GM19467 (cell line): Measurements from ENCODE around the gene SIPA1L3.

Experiments used
- ATAC-seq: cut with Tn5 transposase; IDR thresholded peaks from one replicate; pipeline ENCODE4 v1.9.1; 2021; ENCODE audit warnings: mild to moderate bottlenecking, moderate library complexity; ENCODE audit not compliant: unreplicated experiment

Gene SIPA1L3

DNA sequence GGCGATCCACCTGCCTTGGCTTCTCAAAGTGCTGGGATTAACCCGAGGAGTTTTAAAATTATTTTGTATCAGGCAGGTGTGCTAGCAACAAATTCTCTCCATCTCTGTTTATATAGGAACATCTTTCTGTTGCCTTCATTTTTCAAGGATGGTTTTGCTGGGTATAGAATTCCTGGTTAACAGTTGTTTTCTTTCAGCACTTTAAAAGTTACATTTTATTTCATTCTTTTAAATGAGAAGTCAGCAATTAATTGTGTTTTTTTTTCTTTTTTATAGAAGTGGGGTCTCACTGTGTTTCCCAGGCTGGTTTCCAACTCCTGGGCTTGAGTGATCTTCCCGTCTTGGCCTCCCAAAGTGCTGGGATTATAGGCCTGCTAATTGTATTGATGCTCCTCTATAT is 273.1 kb downstream of the SIPA1L3 start:
- no peak for ATAC-seq

DNA sequence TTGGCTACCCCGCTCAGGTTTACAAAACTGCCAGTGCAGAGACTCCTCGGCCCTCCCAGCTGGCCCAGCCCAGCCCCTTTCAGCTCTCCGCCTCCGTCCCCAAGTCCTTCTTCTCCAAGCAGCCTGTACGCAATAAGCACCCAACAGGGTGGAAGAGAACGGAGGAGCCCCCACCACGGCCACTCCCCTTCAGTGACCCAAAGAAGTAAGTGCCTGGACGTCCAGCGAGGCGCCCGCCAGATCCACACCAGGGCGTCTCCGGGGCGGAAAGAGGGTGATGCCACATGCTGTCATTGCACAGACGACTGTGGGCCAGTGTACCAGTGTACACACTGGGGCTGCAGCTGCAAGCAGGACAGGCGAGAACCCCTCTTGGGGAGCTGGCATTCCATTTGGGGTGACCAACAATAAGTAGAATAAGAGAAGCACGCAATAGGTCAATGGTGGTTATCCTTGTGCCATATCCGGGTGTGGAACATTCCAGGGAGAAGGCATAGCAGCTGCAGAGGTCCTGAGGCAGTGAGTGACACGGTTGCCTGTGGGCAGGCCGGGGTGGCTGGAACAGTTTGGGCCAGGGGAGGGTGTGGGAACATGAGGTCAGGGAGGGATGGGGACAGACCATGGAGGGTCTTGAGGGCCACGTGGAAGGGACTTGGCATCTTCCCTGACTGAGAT is 275.7 kb downstream of the SIPA1L3 start:
- no peak for ATAC-seq

DNA sequence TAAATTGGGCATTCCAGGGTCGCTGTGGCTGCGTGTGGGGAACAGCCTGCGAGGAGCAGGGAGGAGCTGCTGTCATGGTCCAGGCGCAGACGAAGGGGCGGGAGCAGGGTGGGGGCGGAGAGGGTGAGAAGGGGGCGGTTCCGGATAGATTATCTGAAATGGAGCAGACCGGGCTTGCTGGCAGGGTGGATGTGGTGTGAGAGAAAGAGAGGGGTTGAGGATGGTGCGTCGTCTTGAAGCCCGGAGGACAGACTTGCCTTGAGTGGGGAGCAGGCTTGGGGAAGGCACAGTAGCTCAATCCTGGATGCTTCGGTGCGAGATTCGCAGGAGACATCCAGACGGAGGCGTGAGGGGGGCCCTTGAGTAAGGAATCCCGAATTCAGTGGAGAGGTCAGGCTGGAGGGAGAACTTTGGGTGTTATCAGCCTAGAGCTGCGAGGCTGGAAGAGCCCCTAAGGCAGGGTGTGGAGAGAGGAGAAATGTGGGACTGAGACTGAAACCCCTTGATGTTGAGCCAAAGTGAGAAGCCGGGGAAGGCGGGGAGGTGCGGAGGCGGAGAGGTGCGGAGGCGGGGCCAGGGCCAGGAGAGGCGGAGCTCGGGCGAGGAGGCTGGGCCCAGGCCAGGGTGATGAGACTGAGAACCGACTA is 276.4 kb downstream of the SIPA1L3 start:
- no peak for ATAC-seq

DNA sequence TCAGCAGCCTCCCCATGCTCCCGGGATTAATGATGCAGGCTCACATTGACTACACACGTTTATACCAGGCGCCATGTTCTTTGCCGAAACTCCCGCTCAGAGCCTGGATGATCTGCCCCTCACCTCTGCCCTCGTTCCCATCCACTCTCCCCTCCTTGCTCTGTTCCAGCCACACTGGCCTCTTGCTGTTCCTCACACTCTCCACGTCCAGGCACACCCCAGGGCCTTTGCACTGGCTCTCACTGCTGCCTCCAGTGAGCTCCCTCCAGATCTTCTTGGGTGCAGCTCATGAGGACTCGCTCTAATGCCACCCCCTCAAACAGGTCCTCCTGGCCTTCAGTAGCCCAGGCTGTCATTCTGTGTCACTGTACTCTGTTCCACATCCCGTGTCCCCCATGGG is 277.8 kb downstream of the SIPA1L3 start:
- no peak for ATAC-seq

DNA sequence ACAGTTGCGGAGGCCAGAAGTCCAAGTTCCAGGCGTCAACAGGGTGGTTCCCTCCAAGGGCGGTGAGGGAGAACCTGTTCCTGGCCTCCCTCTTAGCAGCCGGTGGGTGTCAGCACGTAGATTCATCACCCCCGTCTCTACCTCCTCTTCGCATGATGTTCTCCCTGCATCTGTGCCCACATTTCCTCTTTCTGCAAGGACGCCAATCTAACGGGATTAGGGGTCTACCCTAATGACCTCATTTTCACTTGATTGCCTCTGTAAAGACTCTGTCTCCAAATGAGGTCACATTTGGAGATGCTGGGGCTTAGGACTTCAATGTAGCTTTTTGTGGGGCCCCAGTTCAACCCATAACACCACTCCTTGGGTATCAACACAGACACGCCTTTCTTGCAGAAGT is 278.6 kb downstream of the SIPA1L3 start:
- no peak for ATAC-seq

DNA sequence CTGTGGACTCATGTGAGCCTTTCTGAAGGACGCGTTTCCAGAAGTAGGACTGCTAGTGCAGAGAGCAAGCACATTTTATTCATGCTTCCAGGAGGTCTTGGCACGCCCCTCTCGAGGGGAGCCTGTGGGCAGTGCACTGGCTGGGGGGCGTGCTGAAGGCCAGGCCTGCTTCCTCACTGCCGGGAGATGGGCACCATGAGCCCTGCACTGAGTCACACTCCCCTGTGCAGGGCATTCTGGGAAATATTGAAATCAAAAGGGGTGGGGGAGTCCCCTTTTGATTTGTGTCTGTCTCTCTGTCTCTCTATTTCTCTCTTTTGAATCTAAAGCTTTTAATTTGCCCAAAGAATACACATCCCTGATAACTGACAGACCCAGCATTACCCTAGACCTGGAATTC is 283.1 kb downstream of the SIPA1L3 start:
- ATAC-seq: no peak

DNA sequence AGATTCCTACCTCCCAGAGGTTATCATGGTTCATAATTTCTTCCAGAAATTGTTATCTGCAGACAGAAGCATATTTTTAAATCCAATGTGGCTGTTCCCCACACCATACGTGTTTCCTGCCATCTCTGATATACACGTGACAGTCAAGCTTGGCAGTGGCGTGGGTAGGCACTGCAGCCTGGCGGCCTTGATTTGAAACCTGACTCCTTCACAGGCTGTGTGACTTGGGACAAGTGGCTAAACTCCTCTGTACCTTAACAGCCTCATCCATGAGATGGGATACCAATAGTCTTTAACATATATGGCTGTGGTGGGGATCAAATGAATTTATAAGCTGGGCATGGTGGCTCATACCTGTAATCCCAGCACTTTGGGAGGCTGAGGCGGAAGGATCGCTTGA is 283.8 kb downstream of the SIPA1L3 start:
- no peak for ATAC-seq

DNA sequence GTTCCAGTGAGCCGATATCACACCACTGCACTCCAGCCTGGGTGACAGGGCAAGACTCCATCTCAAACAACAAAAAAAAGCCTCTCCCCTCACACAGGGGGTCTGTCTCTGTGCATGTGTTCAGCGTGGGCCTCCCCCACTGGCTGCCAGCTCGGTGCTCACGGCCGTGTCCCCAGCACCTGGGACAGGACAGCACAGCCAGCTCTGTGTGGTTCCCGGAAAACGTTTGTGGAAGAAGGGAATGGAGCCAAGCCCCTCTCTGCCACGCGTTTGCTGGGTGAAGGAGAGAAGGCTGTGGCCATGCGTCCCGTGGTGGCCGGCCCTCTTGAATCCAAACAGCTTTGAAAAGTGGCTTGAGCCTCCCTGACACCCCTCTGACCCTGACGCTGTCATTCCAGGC is 284.7 kb downstream of the SIPA1L3 start:
- ATAC-seq: no peak

DNA sequence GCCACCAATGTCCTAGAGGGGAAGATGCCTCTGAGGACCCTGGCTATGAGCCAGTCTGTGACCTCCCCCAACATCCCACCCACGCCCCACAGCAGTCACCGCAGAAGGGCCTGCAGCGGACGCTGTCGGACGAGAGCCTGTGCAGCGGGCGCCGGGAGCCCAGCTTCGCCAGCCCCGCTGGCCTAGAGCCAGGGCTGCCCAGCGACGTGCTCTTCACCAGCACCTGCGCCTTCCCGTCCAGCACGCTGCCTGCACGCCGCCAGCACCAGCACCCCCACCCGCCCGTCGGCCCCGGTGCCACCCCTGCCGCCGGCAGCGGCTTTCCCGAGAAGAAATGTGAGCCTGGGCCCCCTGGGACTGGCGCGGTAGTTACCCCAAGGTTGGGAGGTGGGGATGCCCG is 286.4 kb downstream of the SIPA1L3 start:
- no peak for ATAC-seq

DNA sequence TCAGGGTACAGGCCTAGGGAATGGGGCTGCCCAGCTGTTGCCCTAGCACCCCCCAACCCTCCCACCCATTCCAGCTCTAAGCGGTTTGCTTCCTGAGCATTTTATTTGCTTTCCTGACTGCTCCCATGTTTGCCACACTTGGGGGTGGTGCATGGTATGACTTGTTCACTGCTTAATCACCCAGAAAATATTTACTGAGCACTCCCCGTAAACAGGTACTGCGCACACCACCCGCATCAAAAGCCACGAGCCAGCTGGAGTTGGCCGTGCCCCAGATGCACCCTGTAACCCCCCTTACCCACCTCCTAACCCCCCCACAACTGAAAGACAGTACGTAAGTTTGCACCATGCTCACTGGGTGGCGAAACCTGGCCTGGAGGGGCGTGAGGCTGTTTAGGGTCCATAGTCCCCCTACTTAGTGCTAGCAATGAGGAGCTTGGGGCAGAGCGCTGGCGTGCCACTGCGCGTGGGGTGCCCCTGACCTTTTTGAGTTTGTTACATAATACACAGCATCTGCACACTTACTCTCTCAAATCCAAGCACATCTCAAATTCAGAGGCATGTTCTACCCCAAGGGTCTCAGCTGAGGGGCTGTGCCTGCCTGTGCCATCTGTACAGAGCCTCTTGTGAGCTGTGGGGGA is 287.2 kb downstream of the SIPA1L3 start:
- ATAC-seq: no peak

DNA sequence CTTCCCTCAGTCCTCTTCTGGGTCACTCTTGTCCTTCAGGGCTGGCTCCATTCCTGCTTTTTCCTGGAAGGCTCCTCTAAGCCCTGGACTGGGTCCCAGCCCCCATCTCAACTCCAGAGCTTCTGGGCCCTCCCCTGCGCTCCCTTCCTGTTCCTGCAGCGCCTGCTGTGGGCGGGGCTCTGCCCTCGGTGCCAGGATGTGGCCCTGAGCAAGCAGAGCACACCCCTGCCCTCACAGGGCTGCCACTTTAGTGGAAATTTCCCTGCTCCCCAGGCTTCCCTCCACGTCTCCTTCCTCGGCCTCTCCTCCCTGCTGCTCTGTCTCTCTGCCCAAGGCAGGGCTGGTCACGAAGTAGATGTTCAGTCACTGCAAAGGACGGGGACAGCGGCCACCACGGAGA is 288.2 kb downstream of the SIPA1L3 start:
- ATAC-seq: no peak

DNA sequence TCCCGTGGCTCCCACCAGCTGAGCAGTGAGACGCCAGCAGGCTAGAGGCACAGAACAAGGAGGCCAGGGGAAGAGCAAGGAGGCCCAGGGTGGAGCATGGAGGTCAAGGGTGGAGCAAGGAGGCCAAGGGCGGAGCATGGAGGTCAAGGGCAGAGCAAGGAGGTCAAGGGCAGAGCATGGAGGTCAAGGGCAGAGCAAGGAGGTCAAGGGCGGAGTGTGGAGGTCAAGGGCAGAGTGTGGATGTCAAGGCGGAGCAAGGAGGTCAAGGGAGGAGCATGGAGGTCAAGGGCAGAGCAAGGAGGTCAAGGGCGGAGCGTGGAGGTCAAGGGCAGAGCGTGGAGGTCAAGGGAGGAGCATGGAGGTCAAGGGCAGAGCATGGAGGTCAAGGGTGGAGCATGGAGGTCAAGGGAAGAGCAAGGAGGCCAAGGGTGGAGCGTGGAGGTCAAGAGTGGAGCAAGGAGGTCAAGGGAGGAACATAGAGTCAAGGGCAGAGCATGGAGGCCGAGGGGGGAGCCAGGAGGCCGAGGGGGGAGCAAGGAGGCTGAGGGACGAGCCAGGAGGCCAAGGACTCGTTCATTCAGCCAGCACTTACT is 289.3 kb downstream of the SIPA1L3 start:
- ATAC-seq: no peak

DNA sequence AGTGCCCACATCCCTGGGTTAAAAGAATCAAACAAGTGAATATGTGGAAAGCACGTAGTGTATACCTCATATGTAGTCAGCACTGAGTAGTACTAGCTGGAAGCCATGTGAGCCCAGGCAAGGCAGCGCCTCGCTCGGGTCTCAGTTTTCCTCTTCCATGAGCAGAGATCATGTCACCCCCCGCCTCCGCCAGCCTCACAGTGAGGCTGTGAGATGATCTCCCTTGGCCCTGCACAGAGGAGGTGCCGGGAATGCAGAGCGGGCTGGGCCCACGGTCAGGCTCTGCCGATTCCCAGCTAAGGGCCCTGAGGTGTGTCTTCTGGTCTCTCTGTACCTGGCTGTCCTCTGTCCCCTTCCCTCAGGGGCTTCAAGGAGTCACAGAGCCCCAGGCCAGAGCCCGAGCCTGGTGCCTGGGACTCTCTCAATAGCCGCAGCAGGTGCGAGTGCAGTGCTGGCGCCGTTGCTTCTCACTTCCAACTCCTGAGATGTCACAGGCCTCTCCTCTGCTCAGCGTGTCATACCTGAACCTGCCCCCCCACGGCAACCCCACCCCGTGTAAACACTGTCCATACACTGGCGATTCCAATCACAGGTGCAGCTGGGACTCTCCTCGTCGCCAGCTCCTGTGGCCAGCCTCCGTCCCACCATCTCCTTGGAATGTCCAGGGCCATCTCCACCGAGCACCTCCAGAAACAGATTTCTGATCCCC is 290.1 kb downstream of the SIPA1L3 start:
- ATAC-seq: no peak

DNA sequence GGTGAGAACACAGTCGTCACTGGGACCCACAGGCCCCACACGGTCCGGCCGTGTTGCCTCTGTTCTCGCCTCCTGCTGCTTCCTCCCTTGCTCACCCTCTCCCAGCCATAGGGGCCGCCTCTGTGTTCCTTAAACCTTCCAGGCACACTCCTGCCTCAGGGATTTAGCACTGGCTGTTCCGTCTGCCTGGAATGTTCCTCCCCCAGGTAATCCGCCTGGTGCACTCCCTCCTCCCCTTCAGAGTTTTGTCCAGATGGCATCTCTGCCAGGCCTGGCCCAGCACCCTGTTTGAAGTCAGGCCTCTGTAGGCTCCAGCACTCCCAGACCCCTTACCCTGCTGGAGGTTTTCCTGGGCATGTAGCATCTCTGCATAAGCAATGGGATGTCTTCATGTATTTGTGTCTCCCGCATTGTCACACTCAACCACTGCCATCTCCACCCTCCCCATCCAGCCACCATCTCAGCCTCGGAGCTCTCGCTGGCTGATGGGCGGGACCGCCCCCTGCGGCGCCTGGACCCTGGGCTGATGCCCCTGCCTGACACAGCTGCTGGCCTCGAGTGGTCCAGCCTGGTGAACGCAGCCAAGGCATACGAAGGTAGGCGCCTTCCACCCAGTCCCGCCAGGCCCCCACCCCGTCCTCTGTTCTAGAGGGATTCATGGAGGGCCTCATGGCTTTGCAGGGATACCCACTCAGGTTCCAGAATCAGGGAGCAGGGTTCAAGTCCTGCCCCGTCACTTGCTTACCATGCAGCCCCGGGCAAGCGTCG is 291.1 kb downstream of the SIPA1L3 start:
- no peak for ATAC-seq

DNA sequence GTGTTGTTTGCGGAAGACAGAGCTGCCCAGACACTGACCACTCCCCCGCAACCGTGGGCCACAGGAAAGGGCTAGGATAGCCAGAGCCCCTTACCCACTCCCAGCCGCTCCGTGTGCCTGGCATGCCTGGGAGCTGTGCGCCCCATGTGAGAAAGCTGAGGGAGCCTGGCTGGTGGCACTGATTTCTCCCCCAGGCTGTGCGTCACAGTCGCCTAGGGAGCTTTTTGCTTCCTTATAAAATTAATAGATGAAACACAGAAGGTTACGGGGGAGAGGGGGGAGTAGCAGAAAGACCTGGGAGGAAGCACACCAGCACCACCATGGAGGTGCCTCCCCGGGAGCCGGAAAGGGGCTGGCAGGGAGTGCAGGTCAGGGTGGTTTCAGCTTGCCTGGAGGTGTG is 292.3 kb downstream of the SIPA1L3 start:
- no peak for ATAC-seq

DNA sequence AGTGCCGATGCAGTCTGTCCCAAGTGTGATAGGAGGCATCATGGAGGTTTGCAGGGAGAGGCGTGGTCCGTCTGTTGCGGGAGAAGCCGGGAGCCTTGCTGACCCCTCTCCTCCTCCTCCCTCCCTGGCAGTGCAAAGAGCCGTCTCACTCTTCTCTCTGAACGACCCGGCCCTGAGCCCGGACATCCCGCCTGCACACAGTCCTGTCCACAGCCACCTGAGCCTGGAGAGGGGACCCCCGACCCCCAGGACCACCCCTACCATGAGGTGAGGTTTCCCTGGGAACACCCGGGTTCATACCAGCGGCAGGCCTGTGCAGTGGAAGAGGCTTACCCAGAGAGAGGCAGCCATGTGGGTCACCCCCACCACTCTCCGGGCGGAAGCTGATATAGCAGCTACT is 294.7 kb downstream of the SIPA1L3 start:
- no peak for ATAC-seq

DNA sequence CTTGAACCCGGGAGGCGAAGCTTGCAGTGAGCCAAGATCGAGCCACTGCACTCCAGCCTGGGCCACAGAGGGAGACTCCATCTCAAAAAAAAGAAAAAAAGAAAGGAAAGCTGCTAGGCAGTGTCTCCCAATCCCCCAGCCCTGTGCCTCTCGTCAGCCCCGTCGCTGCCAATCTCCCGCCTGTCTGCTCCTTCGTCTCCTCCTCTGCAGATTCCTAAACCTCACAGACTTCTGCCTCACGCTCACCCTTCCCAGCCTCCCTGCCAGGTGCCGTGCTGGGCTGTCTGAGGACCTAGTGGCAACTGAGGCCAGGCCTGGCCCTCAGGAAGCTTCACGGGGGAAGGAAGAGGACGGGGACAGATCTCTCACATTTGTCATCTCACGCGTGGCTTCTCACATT is 295.5 kb downstream of the SIPA1L3 start:
- ATAC-seq: no peak

DNA sequence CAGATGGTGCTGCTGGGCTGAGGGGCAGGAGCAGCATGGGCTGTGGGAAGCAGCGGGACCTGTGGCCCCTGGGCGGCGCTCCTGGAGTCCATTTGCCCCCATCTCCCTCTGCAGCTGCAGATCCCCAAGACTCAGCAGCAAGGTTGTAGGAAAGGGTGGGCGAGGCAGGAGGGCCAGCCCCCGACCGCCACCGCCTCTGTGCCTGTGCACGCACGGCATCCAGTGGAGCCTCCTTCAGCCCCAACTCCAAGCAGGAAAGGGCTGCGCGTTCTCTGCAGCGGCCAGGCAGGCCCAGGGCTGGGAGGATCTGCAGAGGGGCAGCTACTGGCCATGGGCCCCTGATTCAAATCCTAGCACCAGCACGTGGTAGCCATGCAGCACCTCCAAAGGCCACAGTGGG is 296.2 kb downstream of the SIPA1L3 start:
- no peak for ATAC-seq

DNA sequence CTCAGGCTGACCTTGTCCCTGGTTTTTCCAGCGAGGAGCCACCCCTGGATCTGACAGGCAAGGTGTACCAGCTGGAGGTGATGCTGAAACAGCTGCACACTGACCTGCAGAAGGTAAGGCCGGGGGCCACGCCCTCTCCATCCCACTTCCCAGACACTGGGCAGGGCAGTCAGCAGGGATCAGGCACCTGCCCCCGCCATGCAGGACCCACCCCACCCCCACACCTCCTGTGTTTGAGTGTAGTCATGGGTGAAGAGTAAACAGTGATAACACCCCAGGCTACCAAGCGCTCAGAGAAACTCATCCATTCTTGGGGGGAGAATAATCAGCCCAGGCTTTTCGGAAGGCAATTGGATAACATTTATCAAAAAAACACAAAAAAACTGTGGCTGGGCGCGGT is 297.1 kb downstream of the SIPA1L3 start:
- ATAC-seq: no peak

DNA sequence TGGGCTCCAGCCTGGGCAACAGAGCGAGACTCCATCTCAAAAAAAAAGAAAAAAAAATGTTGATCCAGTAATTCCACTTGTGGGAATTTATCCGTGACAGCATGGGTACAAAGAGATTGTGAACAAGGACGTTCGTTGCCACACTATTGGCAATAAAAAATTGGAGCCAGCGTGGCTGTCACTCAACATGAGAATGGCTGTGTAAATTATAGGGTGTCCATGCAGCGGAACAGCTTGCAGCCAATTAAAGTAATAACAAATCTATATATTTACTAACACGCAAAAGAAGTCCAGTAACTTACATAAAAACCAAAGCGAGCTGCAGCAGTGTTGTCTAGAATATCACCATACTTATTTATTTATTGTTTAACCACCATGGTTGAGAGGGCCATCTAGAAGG is 297.7 kb downstream of the SIPA1L3 start:
- no peak for ATAC-seq
